ENCODE results near the gene STEEP1. TPM values are rescaled to one million over a fixed set of nuclear protein-coding genes. Genes with fewer than 3 reads are reported as not detected.

STEEP1 gene
- total RNA-seq, 1 experiment from 2014 or later = 28.2 TPM

DNA sequence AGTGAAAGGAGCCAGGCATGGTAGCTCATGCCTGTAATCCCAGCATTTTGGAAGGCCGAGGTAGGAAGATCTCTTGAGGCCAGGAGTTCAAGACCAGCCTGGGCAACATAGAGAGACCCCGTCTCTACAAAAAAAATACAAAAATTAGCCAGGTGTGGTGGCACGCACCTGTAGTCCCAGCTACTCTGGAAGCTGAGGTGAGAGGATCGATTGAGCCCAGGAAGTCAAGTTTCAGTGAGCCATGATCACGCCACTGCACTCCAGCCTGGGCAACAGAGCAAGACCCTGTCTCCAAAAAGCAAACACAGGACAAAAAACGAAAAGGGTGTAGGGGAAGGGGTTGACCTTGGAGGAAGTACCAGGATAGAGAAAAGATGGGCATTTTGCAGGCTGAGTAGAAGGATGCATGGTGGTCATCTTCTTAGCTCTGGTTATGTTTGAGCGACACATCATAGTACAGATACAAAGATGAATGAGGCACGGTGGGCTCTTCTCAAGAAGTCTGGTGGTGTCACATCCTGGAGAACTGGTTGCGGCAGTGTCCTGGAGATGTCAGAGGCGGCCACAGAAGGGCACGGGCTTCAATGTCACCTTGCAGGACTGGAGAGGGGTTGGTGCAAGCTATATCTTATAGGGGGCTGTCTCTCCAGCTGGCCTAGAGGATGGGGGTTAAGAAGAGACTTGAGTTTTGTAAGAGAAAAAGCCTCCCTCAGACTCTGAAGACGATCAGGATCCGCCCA, 65.0 kb downstream of the STEEP1 start:
- H3K4me1 ChIP-seq (ENCODE audit: control insufficient read depth in 1 of 2, insufficient read depth in 2 of 2, low read length in 2 of 2) = peaks cover 18 to 41% of the 10 kb centered on the region in 2 experiments
- H3K27me3 ChIP-seq (ENCODE audit: insufficient read depth, low read length) = no peaks in the 10 kb centered on the region
- CTCF ChIA-PET = no interaction called here
- H3K9me3 ChIP-seq (ENCODE audit: control insufficient read depth in 1 of 2, insufficient read depth in 1 of 2, low read depth in 1 of 2, low read length in 2 of 2) = no peaks in the 10 kb centered on the region
- POLR2A ChIA-PET = no interaction called here
- ATAC-seq = no peak
- no peak overlapping the region for H3K4me2 ChIP-seq (ENCODE audit: low read length)
- no peak overlapping the region for H3K4me3 ChIP-seq (replicated peaks in 1 of 2; ENCODE audit: low read depth in 1 of 2, low read length in 2 of 2)
- no TSS peak for BruUV-seq (replicated peaks)
- TF ChIP-seq POLR2A (IDR thresholded peaks at IDR 0.05; ENCODE audit: borderline replicate concordance, extremely low read depth, insufficient read depth, insufficient read length) = no peak
- RAD21 ChIA-PET (ENCODE audit: low non-redundant PET in 1 of 2, low total read pairs in 2 of 2, uncharacterized antibody in 2 of 2, unreplicated experiment in 2 of 2) = interaction anchor here in 1 of 2 experiments (0.7 kb wide), 1 partner anchor 352 kb away, joined by 3 read pairs; no protein-coding TSS in a partner anchor
- no peaks in the 10 kb centered on the region for H3K79me2 ChIP-seq (ENCODE audit: insufficient read depth, low read length)
- no peak overlapping the region for H3K27ac ChIP-seq (ENCODE audit: low read depth, low read length)
- DNase-seq (ENCODE audit: low read depth, low spot score) = no peak
- intact Hi-C loops (cut with micrococcal nuclease) = no loop called here
- no peaks in the 10 kb centered on the region for H4K20me1 ChIP-seq (ENCODE audit: insufficient read depth)
- H3K9ac ChIP-seq (ENCODE audit: low read length) = no peak overlapping the region
- H3K9me2 ChIP-seq (ENCODE audit: insufficient read depth) = no peaks in the 10 kb centered on the region
- no peaks in the 10 kb centered on the region for H3K36me3 ChIP-seq (ENCODE audit: control insufficient read depth in 1 of 2, insufficient read depth in 2 of 2, low read length in 2 of 2)
- H2AFZ ChIP-seq (ENCODE audit: low read depth, low read length, poor library complexity, severe bottlenecking) = no peak overlapping the region

DNA sequence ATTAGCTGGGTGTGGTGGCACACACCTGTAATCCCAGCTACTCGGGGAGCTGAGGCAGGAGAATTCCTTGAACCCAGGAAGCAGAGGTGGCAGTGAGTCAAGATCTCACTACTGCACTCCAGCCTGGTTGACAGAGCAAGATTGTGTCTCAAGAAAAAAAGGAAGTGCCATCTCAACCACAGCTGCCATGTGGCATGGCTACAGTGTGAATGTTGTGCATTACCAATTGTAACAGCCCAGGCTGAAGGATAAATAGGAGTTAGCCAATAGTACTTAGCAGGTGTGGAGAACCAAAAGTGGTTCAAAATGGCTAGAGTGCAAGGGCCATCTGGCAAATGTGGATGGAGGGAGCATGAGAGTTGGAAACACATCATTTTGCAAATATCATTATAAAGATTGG, 68.0 kb downstream of the STEEP1 start:
- DNase-seq (ENCODE audit: low read depth, low spot score) = no peak
- H3K9me3 ChIP-seq (ENCODE audit: control insufficient read depth in 1 of 2, insufficient read depth in 1 of 2, low read depth in 1 of 2, low read length in 2 of 2) = no peaks in the 10 kb centered on the region
- TF ChIP-seq ELF1 (IDR thresholded peaks at IDR 0.05; ENCODE audit: borderline replicate concordance, low read depth) (no peak), POLR2AphosphoS5 (IDR thresholded peaks at IDR 0.05; ENCODE audit: low read depth, low read length) (no peak), CEBPB (IDR thresholded peaks at IDR 0.05; ENCODE audit: low read depth) (no peak), SP1 (IDR thresholded peaks at IDR 0.05; ENCODE audit: low read depth) (no peak), EZH2phosphoT487 (IDR thresholded peaks at IDR 0.05; ENCODE audit: borderline replicate concordance) (no peak), RAD21 (IDR thresholded peaks at IDR 0.05; ENCODE audit: low read depth) (no peak), EZH2 (IDR thresholded peaks at IDR 0.05) (no peak), POLR2A (IDR thresholded peaks at IDR 0.05; ENCODE audit: borderline replicate concordance, extremely low read depth, insufficient read depth, insufficient read length) (no peak)
- TF ChIP-seq, protein P1, sequence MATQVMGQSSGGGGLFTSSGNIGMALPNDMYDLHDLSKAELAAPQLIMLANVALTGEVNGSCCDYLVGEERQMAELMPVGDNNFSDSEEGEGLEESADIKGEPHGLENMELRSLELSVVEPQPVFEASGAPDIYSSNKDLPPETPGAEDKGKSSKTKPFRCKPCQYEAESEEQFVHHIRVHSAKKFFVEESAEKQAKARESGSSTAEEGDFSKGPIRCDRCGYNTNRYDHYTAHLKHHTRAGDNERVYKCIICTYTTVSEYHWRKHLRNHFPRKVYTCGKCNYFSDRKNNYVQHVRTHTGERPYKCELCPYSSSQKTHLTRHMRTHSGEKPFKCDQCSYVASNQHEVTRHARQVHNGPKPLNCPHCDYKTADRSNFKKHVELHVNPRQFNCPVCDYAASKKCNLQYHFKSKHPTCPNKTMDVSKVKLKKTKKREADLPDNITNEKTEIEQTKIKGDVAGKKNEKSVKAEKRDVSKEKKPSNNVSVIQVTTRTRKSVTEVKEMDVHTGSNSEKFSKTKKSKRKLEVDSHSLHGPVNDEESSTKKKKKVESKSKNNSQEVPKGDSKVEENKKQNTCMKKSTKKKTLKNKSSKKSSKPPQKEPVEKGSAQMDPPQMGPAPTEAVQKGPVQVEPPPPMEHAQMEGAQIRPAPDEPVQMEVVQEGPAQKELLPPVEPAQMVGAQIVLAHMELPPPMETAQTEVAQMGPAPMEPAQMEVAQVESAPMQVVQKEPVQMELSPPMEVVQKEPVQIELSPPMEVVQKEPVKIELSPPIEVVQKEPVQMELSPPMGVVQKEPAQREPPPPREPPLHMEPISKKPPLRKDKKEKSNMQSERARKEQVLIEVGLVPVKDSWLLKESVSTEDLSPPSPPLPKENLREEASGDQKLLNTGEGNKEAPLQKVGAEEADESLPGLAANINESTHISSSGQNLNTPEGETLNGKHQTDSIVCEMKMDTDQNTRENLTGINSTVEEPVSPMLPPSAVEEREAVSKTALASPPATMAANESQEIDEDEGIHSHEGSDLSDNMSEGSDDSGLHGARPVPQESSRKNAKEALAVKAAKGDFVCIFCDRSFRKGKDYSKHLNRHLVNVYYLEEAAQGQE (IDR thresholded peaks at IDR 0.05; ENCODE audit: low read depth) = no peak
- TF ChIP-seq, protein P2, sequence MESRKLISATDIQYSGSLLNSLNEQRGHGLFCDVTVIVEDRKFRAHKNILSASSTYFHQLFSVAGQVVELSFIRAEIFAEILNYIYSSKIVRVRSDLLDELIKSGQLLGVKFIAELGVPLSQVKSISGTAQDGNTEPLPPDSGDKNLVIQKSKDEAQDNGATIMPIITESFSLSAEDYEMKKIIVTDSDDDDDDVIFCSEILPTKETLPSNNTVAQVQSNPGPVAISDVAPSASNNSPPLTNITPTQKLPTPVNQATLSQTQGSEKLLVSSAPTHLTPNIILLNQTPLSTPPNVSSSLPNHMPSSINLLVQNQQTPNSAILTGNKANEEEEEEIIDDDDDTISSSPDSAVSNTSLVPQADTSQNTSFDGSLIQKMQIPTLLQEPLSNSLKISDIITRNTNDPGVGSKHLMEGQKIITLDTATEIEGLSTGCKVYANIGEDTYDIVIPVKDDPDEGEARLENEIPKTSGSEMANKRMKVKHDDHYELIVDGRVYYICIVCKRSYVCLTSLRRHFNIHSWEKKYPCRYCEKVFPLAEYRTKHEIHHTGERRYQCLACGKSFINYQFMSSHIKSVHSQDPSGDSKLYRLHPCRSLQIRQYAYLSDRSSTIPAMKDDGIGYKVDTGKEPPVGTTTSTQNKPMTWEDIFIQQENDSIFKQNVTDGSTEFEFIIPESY (IDR thresholded peaks at IDR 0.05; ENCODE audit: extremely low read depth, insufficient replicate concordance, low read length) = no peak
- no peak overlapping the region for H3K4me2 ChIP-seq (ENCODE audit: low read length)
- intact Hi-C loops (cut with micrococcal nuclease) = no loop called here
- ATAC-seq = no peak
- H4K20me1 ChIP-seq (ENCODE audit: insufficient read depth) = no peaks in the 10 kb centered on the region
- ChIA-PET RAD21 (ENCODE audit: low non-redundant PET in 1 of 2, low total read pairs in 2 of 2, uncharacterized antibody in 2 of 2, unreplicated experiment in 2 of 2) (no interaction called here), CTCF (interaction anchor here (0.9 kb wide), 1 partner anchor 15 kb away, joined by 5 read pairs; no protein-coding TSS in a partner anchor), POLR2A (no interaction called here)
- H3K9ac ChIP-seq (ENCODE audit: low read length) = no peak overlapping the region
- BruUV-seq (replicated peaks) = no TSS peak
- H3K4me3 ChIP-seq (replicated peaks in 1 of 2; ENCODE audit: low read depth in 1 of 2, low read length in 2 of 2) = no peak overlapping the region
- H3K9me2 ChIP-seq (ENCODE audit: insufficient read depth) = no peaks in the 10 kb centered on the region
- no peaks in the 10 kb centered on the region for H3K36me3 ChIP-seq (ENCODE audit: control insufficient read depth in 1 of 2, insufficient read depth in 2 of 2, low read length in 2 of 2)
- no peaks in the 10 kb centered on the region for H3K27me3 ChIP-seq (ENCODE audit: insufficient read depth, low read length)
- no peaks in the 10 kb centered on the region for H3K79me2 ChIP-seq (ENCODE audit: insufficient read depth, low read length)
- peaks cover 4 to 20% of the 10 kb centered on the region in 2 experiments for H3K4me1 ChIP-seq (ENCODE audit: control insufficient read depth in 1 of 2, insufficient read depth in 2 of 2, low read length in 2 of 2)
- no peak overlapping the region for H3K27ac ChIP-seq (ENCODE audit: low read depth, low read length)
- H2AFZ ChIP-seq (ENCODE audit: low read depth, low read length, poor library complexity, severe bottlenecking) = no peak overlapping the region
